Inflammatory macrophage (primary cell): ENCODE results near the gene ADCY10.
A peak's percentile ranks its signal among the peaks of the same experiment; 100 is the strongest.
"Not testable (repeated sequence)": the region's sequence is repeated elsewhere in the genome, so short reads cannot be mapped to it uniquely, and the experiment has no call there.

Experiments
- DNase-seq, 2 donors: peaks; one replicate each; pipeline ENCODE4 v3.0.0-alpha.2; 2020 to 2022

ADCY10 gene

DNA sequence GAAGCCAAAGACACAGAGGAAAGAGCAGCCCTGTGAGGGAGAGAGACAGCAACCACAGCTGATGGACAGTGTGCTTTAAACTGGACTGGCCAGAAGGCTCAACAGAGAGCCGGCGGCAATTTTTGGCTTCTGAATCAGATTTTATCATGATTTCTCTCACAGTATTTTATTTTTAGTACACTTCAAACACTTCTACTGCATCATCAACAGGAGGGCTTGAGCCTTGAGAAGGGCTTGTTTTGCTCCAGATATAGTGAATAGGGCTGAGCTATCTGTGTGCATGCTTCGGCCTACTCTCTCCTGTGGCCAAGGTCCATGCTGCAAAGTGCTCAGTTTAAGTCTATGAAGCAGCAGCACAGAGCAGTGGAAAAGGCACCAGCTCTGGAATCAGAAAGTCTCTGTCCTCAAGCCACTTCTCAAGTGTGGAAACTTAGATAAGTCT lies 33.3 kb downstream of the ADCY10 start:
- no peak for DNase-seq

GRCh38 chr1:167879508-167879907 lies 34.4 kb downstream of the ADCY10 start:
- peak in 1 of 2 donors; percentile 31 for DNase-seq

DNA sequence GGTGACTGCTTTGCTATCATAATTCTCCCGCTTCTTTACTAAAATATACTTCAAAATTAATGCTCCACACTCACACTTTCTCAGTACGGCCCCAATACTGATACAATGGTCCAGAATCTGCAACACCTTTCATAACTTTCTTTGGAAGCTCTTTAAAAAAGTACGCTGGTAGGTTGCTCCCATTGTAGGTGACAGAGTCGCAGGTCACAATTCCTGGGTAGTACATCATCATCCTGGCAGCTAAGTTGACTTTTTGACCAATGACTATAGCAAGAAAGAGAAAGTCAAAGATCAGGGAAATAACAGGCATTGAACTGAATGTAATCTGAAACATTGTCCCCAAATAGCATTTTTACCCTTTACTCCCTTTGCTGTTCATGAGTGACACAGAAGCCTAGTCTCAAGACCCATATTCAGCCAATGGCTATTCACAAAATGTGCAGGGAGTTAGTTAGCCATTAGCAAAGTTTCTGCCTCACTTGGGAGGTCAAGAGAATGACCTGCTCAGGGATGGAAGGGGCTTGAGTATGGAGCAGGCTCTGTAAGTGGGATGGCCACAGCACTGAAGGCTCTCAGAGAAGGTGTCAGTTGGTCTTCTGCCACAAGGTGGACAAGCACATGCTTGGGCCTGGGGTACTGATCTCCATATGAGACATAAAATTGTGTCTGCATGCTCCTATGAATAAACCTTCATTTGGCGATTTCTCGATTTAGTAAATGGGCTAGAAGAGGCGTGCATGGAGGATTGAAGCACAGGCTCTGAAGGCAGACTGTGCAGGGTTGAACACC lies 35.4 kb downstream of the ADCY10 start:
- DNase-seq, result peak in 1 of 2 donors; percentile 17

DNA sequence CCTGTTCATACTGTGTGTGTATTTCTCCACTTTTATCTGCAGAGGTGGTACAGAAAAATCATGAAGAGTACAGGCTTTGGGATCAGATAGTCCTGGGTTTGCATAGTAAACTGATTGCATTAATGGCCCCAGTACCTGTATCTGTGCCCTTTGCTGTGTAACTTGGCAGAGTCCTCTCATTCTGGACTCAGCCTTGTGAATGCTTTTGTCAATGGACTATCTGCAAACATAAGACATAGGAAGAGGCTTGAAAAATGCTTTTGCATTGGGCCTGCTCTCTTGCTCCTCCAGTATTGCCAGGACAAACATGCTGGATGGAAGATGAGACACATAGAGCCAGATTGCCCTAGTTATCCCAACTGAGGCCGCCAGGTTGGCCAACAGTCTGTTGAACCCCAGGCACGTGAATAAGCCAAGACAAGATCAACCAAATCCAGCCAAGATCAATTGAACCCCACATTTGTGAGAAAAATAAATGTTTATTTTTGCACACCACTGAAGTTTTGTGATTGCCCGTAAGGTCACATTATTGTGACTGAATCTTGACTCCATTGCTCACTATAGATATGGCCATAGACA lies 37.2 kb downstream of the ADCY10 start:
- no peak for DNase-seq

DNA sequence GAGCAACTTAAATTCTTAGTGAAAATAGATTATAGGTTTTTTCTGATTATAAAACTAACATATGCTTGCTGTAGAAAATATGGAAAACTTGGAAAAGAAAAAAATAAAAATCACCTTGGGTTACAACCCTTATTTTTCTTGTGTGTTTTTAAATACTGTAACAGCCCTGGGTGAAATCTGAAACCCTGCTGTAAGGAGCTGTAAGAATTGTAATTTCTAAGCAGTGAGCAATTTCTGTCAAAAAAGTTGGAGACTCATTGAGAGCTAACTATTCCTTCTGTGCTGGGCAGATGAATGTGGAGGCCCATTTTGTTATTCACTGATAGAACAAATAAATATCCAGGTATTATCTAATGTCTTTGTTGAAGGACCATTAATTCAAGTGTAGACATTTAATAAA lies 42.6 kb downstream of the ADCY10 start:
- DNase-seq, result no peak

DNA sequence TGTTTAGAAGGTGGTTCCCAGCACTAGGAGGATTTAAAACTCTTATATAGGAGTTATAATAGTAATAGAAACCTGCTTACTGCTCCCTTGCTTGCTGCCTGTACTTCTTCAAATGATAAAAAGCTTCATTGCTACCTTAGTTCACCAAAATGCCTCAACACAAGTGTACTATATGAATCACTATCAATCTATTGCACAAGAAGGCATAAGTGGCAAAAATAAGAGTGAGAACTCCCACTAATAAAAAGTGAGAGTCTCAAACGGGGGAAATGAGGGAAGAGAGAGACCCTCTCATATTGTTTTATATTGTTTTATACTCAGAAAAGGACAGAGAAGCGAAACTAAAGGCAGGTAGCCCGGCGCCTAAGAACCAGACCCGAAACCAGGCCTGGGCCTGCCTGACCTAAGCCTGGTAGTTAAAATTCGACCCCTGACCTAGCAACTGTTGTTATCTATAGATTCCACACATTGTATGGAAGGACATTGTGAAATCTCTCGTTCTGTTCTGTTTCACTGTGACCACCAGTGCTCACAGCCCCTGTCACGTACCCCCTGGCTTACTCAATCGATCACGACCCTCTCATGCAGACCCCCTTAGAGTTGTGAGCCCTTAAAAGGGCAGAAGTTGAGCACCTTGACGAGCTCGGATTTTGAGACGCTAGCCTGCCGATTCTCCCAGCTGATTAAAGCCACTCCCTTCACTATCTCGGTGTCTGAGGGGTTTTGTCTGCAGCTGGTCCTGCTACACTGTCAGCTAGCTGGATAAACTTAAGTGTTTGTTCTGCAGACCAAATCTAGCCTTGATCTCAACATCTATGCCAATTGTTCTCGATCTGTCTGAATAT lies 44.6 kb downstream of the ADCY10 start:
- not testable (repeated sequence) for DNase-seq

DNA sequence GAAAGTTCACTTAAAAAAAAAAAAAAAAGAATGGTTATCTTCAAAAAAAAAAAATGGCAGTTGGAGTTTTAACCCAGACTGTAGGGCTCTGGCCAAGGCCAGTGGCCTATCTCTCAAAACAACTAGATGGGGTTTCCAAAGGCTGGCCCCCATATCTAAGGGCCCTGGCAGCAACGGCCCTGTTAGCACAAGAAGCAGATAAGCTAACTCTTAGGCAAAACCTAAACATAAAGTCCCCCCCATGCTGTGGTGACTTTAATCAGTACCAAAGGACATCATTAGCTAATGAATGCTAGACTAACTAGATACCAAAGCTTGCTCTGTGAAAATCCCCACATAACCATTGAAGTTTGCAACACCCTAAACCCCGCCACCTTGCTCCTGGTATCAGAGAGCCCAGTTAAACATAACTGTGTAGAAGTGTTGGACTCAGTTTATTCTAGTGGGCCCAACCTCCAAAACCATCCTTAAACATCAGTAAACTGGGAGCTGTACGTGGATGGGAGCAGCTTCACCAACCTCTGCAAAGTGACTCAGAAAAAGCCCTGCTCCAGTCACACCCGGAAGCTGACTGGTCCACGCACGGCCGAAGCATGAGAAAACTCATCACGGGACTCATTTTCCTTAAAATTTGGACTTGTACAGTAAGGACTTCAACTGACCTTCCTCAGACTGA lies 47.1 kb downstream of the ADCY10 start:
- not testable (repeated sequence) for DNase-seq

DNA sequence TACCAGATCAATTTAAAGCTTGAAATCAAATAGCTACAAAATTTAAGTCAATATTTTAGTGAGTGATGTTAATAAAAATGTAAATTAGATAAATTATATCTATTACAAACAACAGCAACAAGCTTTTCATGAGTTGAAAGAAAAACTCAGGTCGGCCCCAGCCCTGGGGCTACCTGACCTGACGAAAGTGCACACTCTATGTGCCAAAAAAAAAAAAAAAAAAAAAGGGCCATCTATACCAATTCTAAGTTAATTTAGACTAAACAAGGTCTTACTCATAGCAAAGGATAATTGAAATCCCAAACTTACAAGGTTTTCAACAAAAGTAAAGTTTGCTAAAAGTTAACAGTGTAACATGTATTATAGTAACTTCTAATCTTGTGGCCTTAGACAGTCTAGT lies 47.6 kb downstream of the ADCY10 start:
- not testable (repeated sequence) for DNase-seq

DNA sequence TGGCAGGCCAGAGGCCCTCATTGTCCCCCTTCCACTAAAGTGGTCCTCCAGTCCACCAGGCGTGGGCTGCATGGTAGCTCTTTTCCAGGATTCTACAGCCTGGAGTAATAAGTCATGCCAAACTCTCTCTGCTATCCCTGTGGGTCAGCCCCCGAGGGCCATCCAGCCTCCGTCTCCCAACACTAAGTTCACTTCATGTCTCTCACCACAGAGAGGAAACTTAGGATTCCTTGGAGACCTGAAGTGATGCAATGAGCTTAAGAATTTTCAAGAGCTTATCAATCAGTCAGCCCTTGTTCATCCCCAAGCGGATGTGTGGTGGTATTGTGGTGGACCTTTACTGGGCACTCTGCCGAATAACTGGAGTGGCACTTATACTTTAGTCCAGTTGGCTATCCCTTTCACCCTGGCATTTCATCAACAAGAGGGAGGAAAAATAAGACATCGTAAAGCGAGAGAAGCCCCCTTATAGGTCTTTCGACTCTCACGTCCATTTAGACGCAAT lies 48.1 kb downstream of the ADCY10 start:
- not testable (repeated sequence) for DNase-seq

DNA sequence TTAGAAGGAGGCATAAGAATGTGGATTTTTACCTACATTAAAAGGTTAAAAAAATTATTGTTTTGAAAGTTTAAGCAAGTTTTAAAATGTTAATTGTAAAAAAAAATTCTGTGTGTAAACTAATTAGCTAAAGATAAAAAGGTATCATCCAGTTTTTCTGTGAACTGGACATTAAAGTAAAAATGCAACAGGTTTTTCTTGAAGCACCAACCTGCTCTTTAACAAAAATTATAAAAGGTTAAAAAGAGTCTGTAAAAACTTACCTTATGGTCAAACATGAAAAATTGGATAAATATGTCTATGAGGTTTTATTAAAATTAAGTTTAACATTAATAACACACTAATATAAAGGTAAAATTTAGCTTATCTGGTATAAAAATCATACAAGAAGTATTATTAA lies 48.7 kb downstream of the ADCY10 start:
- not testable (repeated sequence) for DNase-seq

- no peak for DNase-seq
Observed at GRCh38 chr1:167864392-167865032, 49.4 kb downstream of the ADCY10 start.

GRCh38 chr1:167863921-167864279 lies 50.0 kb downstream of the ADCY10 start:
- no peak for DNase-seq

GRCh38 chr1:167863191-167863920 lies 50.6 kb downstream of the ADCY10 start:
- not testable (repeated sequence) for DNase-seq

DNA sequence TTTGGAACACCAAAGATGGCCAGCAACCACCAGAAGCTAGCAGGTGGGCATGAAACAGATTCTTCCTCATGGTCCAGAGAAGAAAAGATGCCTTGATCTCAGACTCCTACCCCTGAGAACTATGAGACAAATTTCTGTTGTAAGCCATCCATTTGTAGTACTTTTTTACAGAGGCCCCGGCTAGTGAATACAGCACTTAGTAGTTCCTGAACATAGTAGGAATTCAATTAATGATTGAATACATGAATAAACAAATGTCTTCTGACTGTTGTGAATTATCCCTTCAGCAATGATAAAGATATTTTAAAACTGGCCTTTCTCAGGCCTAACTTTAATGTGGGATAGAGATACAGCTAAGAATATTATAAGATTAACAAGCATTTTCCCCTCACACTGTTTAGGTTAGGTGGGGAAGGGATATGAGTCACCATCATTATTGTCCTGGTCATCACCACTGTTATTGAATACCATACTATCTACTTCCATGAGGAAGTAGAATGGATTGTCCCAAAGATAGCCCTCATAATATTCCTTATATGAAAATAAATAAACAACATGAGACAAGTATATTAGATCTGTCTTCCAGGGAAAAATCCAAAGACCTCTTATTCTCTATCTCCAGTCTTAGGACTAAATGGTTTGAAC lies 51.4 kb downstream of the ADCY10 start:
- DNase-seq, result no peak

GRCh38 chr1:167861664-167862381 lies 52.1 kb downstream of the ADCY10 start:
- DNase-seq, result no peak

DNA sequence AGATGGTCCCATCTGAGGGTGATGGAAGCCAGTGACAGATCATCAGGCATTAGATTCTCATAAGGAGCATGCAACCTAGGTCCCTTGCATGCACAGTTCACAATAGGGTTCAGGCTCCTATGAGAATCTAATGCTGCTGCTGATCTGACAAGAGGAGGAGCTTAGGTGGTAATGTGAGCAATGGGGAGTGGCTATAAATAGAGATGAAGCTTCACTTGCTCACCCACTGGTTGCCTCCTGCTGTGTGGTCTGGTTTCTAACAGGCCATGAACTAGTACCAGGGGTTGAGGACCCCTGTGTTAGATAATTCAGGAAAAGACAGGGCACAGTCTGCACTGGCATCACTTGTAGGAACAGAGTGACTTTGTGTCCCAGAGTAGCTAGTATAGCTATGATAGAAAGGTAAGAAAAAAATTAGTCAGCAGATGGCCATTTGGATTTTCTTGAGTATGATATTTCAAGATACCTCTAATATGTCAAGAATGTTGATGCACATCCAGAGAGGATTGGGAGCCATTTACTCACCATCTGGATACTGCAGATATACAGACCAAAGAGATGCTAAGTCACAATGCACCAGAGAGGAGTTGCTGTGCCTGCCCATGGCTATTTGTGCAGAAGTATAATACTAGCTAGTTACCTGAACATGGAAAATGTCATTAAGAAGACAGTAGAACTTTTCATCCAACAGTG lies 53.6 kb downstream of the ADCY10 start:
- DNase-seq, result no peak

GRCh38 chr1:167856711-167857418 lies 57.1 kb downstream of the ADCY10 start:
- no peak for DNase-seq

DNA sequence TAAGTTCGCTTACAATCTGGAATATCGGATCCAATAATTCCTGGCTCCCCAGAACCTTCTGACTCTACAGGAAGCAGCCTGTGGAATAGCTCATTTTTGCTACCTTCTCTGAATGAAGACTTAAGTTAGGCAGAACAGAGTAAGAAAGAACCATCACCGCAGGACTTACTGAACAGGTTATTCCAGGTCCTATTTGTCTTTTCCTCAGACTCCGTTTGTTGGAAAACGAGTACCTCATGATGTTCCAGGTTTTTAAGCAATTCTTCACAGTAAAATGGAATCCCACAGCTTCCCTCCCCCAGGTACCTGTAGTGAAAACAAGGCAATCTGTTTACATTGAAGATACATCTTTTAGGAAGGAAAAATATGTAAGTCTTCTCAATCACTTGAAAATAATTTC lies 59.8 kb downstream of the ADCY10 start:
- DNase-seq, result no peak

DNA sequence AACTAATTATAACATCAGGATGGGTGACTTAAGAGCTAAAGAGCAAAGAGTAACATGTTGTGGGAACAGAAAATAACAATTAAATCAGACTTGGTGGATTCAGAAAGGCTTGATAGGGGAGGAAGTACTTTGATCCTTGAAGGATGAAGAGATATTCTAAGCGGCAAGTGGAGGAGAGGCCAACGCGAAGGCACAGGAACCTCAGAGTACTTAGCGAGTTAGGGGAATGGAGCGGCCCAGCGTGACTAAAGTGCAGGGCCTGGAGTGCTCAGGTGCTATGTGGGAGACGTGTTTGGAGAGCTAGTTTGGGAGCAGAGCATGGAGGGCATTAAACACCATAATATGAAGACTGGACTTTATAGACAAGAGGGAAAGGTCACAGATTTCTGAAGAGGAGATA lies 64.3 kb downstream of the ADCY10 start:
- DNase-seq, result no peak
